GM12878 (cell line): ENCODE data around the gene SMAD9. TPM values are rescaled to one million over a fixed set of nuclear protein-coding genes. Genes with fewer than 3 reads are reported as not detected.

Source experiments
- ATAC-seq: fragments of 200-7000 bp; cut with Tn5 transposase; 3 replicates; pipeline ENCODE4 v1.9.1; 2020; ENCODE audit warnings: mild to moderate bottlenecking, moderate library complexity
- BruUV-seq: library from RNA; stranded (reverse); fragments of 400-500 nt; replicated peaks from 2 replicates; lab custom pipeline; 2021; lab: Mats Ljungman, UMichigan
- CTCF ChIA-PET: fragments of 300-600 bp; sonication (Branson Sonifier 250); formaldehyde crosslinking; extraction: SDS; loops from one replicate; lab custom pipeline; 2021; ENCODE audit warnings: inconsistent platforms; lab: Yijun Ruan, JAX
- POLR2A ChIA-PET: fragments of 350-600 bp; formaldehyde crosslinking; extraction: SDS; loops from one replicate; lab custom pipeline; 2021; ENCODE audit warnings: inconsistent platforms; lab: Charles Lee
- RAD21 ChIA-PET: fragments of 300-600 bp; sonication (Branson Sonifier 250); formaldehyde crosslinking; loops from one replicate; lab custom pipeline; 2023; ENCODE audit warnings: antibody characterized with exemption; ENCODE audit not compliant: unreplicated experiment; lab: Charles Lee
- SMC1A ChIA-PET: fragments of 300-600 bp; sonication (Branson Sonifier 250); formaldehyde crosslinking; loops from one replicate; lab custom pipeline; 2023; ENCODE audit not compliant: unreplicated experiment, uncharacterized antibody; lab: Charles Lee
- DNase-seq: peaks from one replicate; pipeline ENCODE4 v3.0.0-alpha.2; 2011; ENCODE audit warnings: low read depth, low spot score
- FAIRE-seq: peaks from 3 replicates; lab custom pipeline; 2011; peaks lifted over from hg19 to GRCh38; lab: Jason Lieb, UNC
- H2AFZ ChIP-seq: 2 replicates; pipeline ENCODE4 v1.6.0; 2011; ENCODE audit warnings: low read depth, low read length, control low read depth; ENCODE audit not compliant: control insufficient read depth
- H3K27ac ChIP-seq: 2 replicates; pipeline ENCODE4 v1.5.1; 2011; ENCODE audit warnings: control low read depth; ENCODE audit not compliant: control insufficient read depth, insufficient read depth
- H3K27me3 ChIP-seq, 2 experiments: replicated peaks in 1 of 2; 2 replicates each; pipeline versions ENCODE4 v1.6.0 to v1.6.1; 2011; ENCODE audit warnings: low read length in 1 of 2; ENCODE audit not compliant: control insufficient read depth in 2 of 2, insufficient read depth in 2 of 2
- H3K36me3 ChIP-seq, 2 experiments: 2 replicates each; pipeline ENCODE4 v1.5.1; 2011; ENCODE audit warnings: low read length in 1 of 2; ENCODE audit not compliant: control insufficient read depth in 2 of 2, insufficient read depth in 2 of 2
- H3K4me1 ChIP-seq: 2 replicates; pipeline ENCODE4 v1.6.1; 2011; ENCODE audit warnings: mild to moderate bottlenecking, low read length, moderate library complexity, mixed read lengths; ENCODE audit not compliant: control insufficient read depth, insufficient read depth
- H3K4me2 ChIP-seq: 2 replicates; pipeline ENCODE4 v1.6.0; 2011; ENCODE audit warnings: control low read depth; ENCODE audit not compliant: control insufficient read depth, insufficient read depth
- H3K4me3 ChIP-seq: fragments of 200-600 bp; sonication (generic); 2 replicates; pipeline ENCODE4 v1.5.1; 2016
- H3K79me2 ChIP-seq: 2 replicates; pipeline ENCODE4 v1.6.0; 2011; ENCODE audit warnings: low read length; ENCODE audit not compliant: control insufficient read depth, insufficient read depth
- H3K9ac ChIP-seq: 2 replicates; pipeline ENCODE4 v1.8.0; 2011; ENCODE audit warnings: low read length, control low read depth, mixed read lengths; ENCODE audit not compliant: control insufficient read depth, insufficient read depth
- H3K9me3 ChIP-seq: replicated peaks from 3 replicates; pipeline ENCODE4 v1.5.1; 2011; ENCODE audit warnings: mild to moderate bottlenecking, low read length; ENCODE audit not compliant: control insufficient read depth, insufficient read depth
- H4K20me1 ChIP-seq: 2 replicates; pipeline ENCODE4 v1.6.0; 2011; ENCODE audit not compliant: control insufficient read depth, insufficient read depth
- ATF3 ChIP-seq: IDR thresholded peaks from 2 replicates; pipeline ENCODE4 v1.6.1; 2011; ENCODE audit warnings: low read depth, mild to moderate bottlenecking, low read length, moderate library complexity, borderline replicate concordance; ENCODE audit errors: extremely low read depth
- EED ChIP-seq: sonication (generic); IDR thresholded peaks from 2 replicates; pipeline ENCODE4 v1.6.1; 2016; ENCODE audit warnings: antibody characterized with exemption, low read depth
- FOXM1 ChIP-seq: IDR thresholded peaks from 2 replicates; pipeline ENCODE4 v1.6.1; 2012; ENCODE audit warnings: low read depth, mild to moderate bottlenecking, inconsistent platforms, low read length, moderate library complexity
- KLF5 ChIP-seq: fragments of 450-650 bp; IDR thresholded peaks from 2 replicates; pipeline ENCODE4 v1.6.1; 2014; ENCODE audit warnings: mild to moderate bottlenecking; ENCODE audit not compliant: partially characterized antibody
- MTA3 ChIP-seq: IDR thresholded peaks from 2 replicates; pipeline ENCODE4 v1.6.1; 2012; ENCODE audit warnings: low read length, inconsistent platforms, borderline replicate concordance
- NR2C2 ChIP-seq: IDR thresholded peaks from 2 replicates; pipeline ENCODE4 v1.6.1; 2011; ENCODE audit warnings: borderline replicate concordance, low read depth; ENCODE audit not compliant: control insufficient read depth, insufficient read length
- SREBF2 ChIP-seq: IDR thresholded peaks from 2 replicates; pipeline ENCODE4 v1.6.1; 2012; ENCODE audit warnings: mild to moderate bottlenecking, low read length
- TAF1 ChIP-seq: IDR thresholded peaks from 2 replicates; pipeline ENCODE4 v1.6.1; 2011; ENCODE audit warnings: mild to moderate bottlenecking, low read depth, low read length, borderline replicate concordance
- TCF12 ChIP-seq: IDR thresholded peaks from 2 replicates; pipeline ENCODE4 v1.6.1; 2011; ENCODE audit warnings: low read depth, mild to moderate bottlenecking, low read length
- ZNF217 ChIP-seq: fragments of 450-650 bp; IDR thresholded peaks from 2 replicates; pipeline ENCODE4 v1.6.1; 2017; ENCODE audit warnings: antibody characterized with exemption, mild to moderate bottlenecking
- ZZZ3 ChIP-seq: IDR thresholded peaks from 2 replicates; pipeline ENCODE4 v1.6.1; 2011; ENCODE audit warnings: low read depth; ENCODE audit not compliant: control insufficient read depth, insufficient read length
- WGBS: methylation state at CpG from one replicate; pipeline ENCODE4 v1.1.6; 2016; ENCODE audit warnings: low lambda C conversion rate; ENCODE audit not compliant: insufficient replicate concordance, insufficient coverage; ENCODE audit errors: missing lambda C conversion rate; 5-methylcytosine and 5-hydroxymethylcytosine counted together
- in situ Hi-C: fragments of 300-500 bp; cut with MboI; formaldehyde crosslinking; loops from 9 replicates; pipeline ENCODE4 v1.14.3; 2018; ENCODE audit warnings: mixed read lengths
- intact Hi-C: fragments of 100-400 bp; cut with micrococcal nuclease; formaldehyde crosslinking; loops from one replicate; pipeline ENCODE4 v1.14.2; 2022; ENCODE audit not compliant: unreplicated experiment
- polyA plus RNA-seq, 11 experiments: library from polyadenylated mRNA; depleted of rRNA in 4 of 11; unstranded in 6 of 11; stranded (reverse) in 5 of 11; fragments of >200 nt; fragmentation: Nextera tagmentation in 4 of 11; fragmentation: Illumina TruSeq in 1 of 11; extraction: Ambion mirVana in 4 of 11; extraction: Trizol in 1 of 11; gene quantifications; 1 replicate in 1 of 11; 2 replicates in 10 of 11; pipeline versions ENCODE4 v1.2.1 to v1.2.3, GENCODE V29; 2011 to 2016; ENCODE audit warnings: inconsistent platforms in 2 of 11, missing spikeins in 2 of 11, low read depth in 1 of 11
- total RNA-seq, 4 experiments: library from RNA; depleted of rRNA in 3 of 4; stranded (reverse); fragments of >200 nt in 3 of 4; fragmentation: Illumina TruSeq in 1 of 4; extraction: Trizol in 1 of 4; gene quantifications; 2 replicates each; pipeline versions ENCODE4 v1.2.1 to v1.2.3, GENCODE V29; 2013 to 2021

SMAD9 gene
- total and polyA plus RNA-seq, 10 of the 15 experiments (the other 5 are each of a cell fraction or from before 2014, with no cell fraction given): 0.22 to 0.69 (median 0.42) TPM; not detected in 6

- no peak for TF ChIP-seq FOXM1
- TF ChIP-seq, all 136 proteins: peak for 0
Measured at GRCh38 chr13:36834299-36834698, 85.7 kb downstream of the SMAD9 start (continued).

GRCh38 chr13:36831291-36831690 is 88.7 kb downstream of the SMAD9 start:
- ChIA-PET RAD21 (no interaction called here), CTCF (interaction anchor here (1.1 to 1.5 kb wide), 3 partner anchors 10 to 27 kb away, joined by 3 read pairs; no protein-coding TSS in a partner anchor), POLR2A (no interaction called here), SMC1A (interaction anchor here (0.9 kb wide), 1 partner anchor 411 kb away, joined by 3 read pairs; no protein-coding TSS in a partner anchor)
- Histone ChIP-seq H3K9me3 (no peaks in the 10 kb centered on the region), H3K4me1 (no peaks in the 10 kb centered on the region), H3K4me3 (no peak overlapping the region), H3K9ac (no peak overlapping the region), H3K79me2 (no peaks in the 10 kb centered on the region), H3K27me3 (no peaks in the 10 kb centered on the region), H3K36me3 (peaks cover 0 to 4% of the 10 kb centered on the region in 2 experiments; a peak in 2 of 4 replicates), H4K20me1 (no peaks in the 10 kb centered on the region), H3K27ac (no peak overlapping the region), H3K4me2 (no peak overlapping the region), H2AFZ (no peak overlapping the region)
- TF ChIP-seq SREBF2 (no peak), NR2C2 (no peak), ATF3 (no peak), TCF12 (no peak), TAF1 (no peak), ZZZ3 (no peak), MTA3 (no peak), ZNF217 (no peak), KLF5 (no peak), EED (no peak)
- no TSS peak for BruUV-seq
- intact Hi-C loops (no loop called here), in situ Hi-C loops (no loop called here)
- 97% methylated on average over 3 of the region's 3 CpGs for WGBS
- no peak for FAIRE-seq
- no peak for DNase-seq
- no peak for ATAC-seq
